Hepatocyte (in vitro differentiated cells): ENCODE results near the gene ALG12.

Source experiments
- CTCF ChIP-seq: fragments of 200-600 bp; sonication (generic); IDR thresholded peaks from 2 replicates; pipeline ENCODE4 v1.5.1; 2016; ENCODE audit warnings: antibody characterized with exemption, mild to moderate bottlenecking; ENCODE audit not compliant: poor library complexity
- EZH2 ChIP-seq: fragments of 200-600 bp; sonication (generic); IDR thresholded peaks from 2 replicates; pipeline ENCODE4 v1.6.1; 2016; ENCODE audit warnings: antibody characterized with exemption, mild to moderate bottlenecking, borderline replicate concordance
- EZH2phosphoT487 ChIP-seq: fragments of 200-600 bp; sonication (generic); IDR thresholded peaks from one replicate; pipeline ENCODE4 v1.6.1; 2018; ENCODE audit warnings: antibody characterized with exemption, mild to moderate bottlenecking, low read depth, moderate library complexity; ENCODE audit not compliant: unreplicated experiment, severe bottlenecking

DNA sequence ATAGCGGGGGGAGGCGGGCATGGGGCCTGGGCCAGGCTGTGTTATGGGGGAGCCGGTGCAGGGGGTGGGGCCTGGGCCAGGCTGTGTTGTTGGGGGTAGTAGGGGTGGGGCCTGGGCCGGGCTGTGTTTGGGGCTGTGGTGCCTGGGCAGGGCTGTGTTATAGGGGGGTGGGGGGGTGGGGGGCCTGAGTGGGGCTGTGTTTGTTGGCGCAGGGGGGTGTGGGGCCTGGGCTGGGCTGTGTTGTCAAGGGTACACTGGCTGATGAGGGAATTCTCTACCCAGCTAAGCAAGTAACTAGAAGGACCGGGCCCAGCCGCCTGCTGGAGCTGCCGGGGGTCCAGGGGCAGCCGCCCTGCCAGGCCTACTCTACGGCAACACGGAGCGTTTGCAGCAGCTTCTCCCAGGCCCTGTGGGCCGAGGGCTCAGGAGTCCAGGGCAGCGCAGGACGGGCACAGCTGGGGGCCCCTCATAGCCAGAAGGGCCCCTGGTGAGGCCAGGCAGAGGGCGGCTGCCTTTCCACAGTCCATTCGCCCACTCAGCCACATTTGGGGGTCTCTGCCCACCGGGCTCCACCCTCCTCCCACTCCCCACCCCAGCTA lies 32.3 kb upstream of the ALG12 start:
- no peak for TF ChIP-seq CTCF
- TF ChIP-seq EZH2, result no peak
- TF ChIP-seq EZH2phosphoT487, result no peak
